Activated T-helper 17 cell treated with anti-CD3 and anti-CD28 coated beads, Interleukin-2, amount 50 U/mL, for 72 hours (primary cell): Measurements from ENCODE around the gene SYT6. TPM values are rescaled to one million over a fixed set of nuclear protein-coding genes. Genes with fewer than 3 reads are reported as not detected.

Source experiments
- ATAC-seq: fragments of 150-1000 bp; cut with Tn5 transposase; replicated peaks from 2 replicates; pipeline ENCODE4 v1.10.0; 2021; ENCODE audit warnings: mild to moderate bottlenecking, moderate library complexity
- H3K27ac Mint-ChIP-seq: one replicate; pipeline ENCODE4 v1.8.0; 2022; ENCODE audit warnings: mixed read lengths
- H3K27me3 Mint-ChIP-seq: one replicate; pipeline ENCODE4 v1.8.0; 2022; ENCODE audit warnings: mixed read lengths
- H3K36me3 Mint-ChIP-seq: one replicate; pipeline ENCODE4 v1.8.0; 2022; ENCODE audit warnings: low read depth, mild to moderate bottlenecking, mixed read lengths
- H3K4me1 Mint-ChIP-seq: one replicate; pipeline ENCODE4 v1.8.0; 2022; ENCODE audit warnings: mixed read lengths
- H3K4me3 Mint-ChIP-seq: one replicate; pipeline ENCODE4 v1.8.0; 2022; ENCODE audit warnings: mild to moderate bottlenecking, mixed read lengths
- H3K9me3 Mint-ChIP-seq: one replicate; pipeline ENCODE4 v1.8.0; 2022; ENCODE audit warnings: mixed read lengths
- total RNA-seq, 2 donors: library from RNA; stranded (reverse); gene quantifications; one replicate each; pipeline ENCODE4 v1.2.3, GENCODE V29; 2022

SYT6 gene, protein sequence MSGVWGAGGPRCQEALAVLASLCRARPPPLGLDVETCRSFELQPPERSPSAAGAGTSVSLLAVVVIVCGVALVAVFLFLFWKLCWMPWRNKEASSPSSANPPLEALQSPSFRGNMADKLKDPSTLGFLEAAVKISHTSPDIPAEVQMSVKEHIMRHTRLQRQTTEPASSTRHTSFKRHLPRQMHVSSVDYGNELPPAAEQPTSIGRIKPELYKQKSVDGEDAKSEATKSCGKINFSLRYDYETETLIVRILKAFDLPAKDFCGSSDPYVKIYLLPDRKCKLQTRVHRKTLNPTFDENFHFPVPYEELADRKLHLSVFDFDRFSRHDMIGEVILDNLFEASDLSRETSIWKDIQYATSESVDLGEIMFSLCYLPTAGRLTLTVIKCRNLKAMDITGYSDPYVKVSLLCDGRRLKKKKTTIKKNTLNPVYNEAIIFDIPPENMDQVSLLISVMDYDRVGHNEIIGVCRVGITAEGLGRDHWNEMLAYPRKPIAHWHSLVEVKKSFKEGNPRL
- total RNA-seq, result not detected

DNA sequence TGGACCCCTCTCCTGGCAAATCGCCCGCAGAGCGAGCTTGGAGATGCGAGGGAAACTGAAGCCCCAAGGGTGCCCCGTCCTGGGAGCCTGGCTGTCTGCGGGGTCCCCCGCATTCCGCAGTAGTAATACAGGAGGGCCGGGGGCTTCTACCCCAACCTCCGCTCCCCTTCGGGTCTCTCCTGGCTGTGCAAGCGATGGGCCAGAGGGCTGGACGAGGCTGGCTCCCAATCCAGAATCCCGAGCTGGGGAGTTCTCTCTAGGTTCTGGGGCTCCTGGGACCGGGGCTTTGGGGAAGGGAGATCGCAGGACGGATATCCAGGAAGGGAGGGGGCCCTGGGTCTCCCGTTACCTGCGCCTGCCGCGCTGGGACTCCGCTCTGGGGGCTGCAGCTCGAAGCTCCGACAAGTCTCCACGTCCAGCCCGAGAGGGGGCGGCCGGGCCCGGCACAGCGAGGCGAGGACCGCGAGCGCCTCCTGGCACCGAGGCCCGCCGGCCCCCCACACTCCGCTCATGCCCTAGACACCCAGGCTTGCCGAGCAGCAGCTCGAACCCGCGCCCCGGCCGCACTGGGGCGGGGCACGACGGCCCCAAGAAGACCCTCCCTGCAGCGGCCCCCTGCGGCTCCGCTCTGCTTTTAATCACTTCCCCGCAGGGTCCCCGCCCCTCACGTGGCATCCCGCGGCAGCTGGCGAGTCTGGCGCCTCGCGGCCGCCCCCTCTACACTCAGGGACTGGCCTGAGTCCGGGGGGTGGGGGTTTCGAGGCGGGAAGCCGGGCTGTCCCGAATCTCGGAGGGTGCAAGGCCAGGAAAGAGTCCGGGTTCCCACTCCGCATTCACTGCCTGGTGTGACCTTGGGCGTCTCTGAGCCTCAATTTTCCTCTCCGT is at the start of gene SYT6:
SYT6 (minus strand) TSS at position 609 of the 885 bp plus-strand sequence; CDS start at position 512, 97 bp downstream.
- H3K4me1 Mint-ChIP-seq, result peaks cover 7% of the 10 kb centered on the region
- no peaks in the 10 kb centered on the region for H3K36me3 Mint-ChIP-seq
- no peak within 1 kb of the TSS for H3K27ac Mint-ChIP-seq
- no peak for ATAC-seq
- H3K4me3 Mint-ChIP-seq, result peak within 1 kb of the TSS; percentile 58
- H3K27me3 Mint-ChIP-seq, result peaks cover 62% of the 10 kb centered on the region
- no peaks in the 10 kb centered on the region for H3K9me3 Mint-ChIP-seq

DNA sequence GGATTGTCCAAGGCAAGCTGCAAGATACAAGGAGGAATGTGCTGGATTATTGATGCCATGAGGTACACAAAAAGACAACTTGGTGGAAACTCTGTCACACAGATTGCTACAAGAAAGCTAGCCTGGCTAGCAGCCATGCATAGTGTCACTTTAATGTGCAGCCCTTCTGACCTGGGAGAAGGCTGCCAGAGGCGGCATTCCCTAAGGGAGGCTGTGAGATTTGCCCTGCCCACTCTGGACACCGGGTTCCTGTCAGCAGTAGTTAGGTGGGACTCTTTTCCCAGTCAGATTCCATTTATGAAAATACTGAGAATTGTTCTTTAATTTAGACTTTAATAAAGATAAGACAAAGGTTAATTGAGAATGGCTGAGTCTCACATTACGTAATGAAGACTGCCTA is 47.8 kb upstream of the SYT6 start:
- peaks cover 16% of the 10 kb centered on the region for H3K27me3 Mint-ChIP-seq
- no peaks in the 10 kb centered on the region for H3K9me3 Mint-ChIP-seq
- no peak for ATAC-seq

DNA sequence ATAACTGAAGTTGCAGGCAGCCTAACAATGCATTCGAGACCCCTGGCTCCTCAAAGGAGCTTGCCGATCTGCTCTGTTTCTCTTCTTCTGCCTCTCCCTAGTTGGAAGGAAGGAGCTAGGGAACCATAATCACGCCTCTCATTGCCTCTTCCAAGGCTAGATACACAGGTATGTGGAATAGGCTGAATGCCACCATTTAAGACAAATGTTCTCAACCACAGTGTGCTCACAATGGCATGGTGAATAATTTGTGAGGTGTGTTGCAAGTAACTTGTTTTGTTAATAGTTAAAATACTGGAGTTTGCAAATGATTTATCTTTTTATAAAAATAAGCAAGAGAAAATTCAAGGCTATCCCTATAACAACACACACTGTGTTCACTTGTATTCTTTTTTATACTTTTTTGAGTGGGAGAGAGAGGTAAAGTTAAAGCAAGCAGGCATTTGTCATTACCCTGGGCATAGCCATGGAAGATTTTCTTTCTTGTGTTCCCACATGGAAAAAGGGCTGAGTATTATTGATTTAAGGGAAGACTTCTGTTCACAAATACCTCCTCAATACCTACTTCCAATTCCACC is 45.4 kb upstream of the SYT6 start:
- Mint-ChIP-seq H3K4me1 (no peaks in the 10 kb centered on the region), H3K27ac (no peak overlapping the region), H3K4me3 (no peak overlapping the region), H3K27me3 (peaks cover 29% of the 10 kb centered on the region), H3K9me3 (no peaks in the 10 kb centered on the region), H3K36me3 (no peaks in the 10 kb centered on the region)
- no peak for ATAC-seq

More for the DNA sequence above, 47.8 kb upstream of the SYT6 start:
- Mint-ChIP-seq H3K36me3 (no peaks in the 10 kb centered on the region), H3K4me3 (no peak overlapping the region), H3K4me1 (no peaks in the 10 kb centered on the region), H3K27ac (no peak overlapping the region)

DNA sequence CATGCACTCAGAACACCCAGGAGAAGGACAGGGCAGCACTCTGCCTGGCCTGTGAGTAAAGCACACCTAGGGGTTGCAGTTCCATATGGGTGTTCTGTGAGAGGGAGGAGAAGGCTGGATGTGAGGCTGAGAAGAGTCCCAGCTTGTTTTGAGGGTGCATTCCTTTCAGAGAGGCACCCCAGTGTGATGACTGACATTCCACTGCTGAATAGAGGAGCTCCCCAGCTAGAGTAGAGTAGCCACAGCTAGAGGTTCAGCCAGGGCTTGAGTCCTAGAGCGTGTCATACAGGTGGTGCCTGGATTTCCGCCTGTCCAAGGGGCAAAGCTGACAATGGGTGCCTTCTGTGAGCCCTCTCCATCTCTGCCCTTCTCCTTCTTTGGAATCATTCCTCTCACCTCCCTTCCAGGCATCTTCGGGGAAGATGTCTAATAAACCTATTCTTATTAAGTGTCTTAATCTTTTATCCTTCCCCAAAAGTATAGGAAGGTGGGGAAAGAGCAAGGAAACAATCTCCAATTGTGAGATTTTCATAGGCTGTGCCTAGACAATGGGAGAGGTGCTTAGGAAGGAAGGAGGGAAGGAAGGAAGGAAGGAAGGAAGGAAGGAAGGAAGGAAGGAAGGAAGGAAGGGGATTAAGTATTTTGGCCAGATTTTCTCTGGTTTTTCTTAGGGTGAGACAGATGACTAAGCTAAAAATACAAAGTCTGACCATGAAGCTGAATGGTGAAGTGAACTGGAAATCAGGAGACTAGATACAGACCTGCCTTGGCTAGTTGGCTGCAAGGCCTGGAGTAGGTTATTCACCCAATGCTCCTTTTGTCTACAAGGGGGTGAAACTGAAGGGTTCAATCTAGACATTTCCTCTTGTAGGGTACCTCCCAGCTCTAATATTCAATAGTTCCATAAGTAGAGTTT is 43.6 kb upstream of the SYT6 start:
- Mint-ChIP-seq H3K36me3 (no peaks in the 10 kb centered on the region), H3K4me3 (no peak overlapping the region), H3K4me1 (no peaks in the 10 kb centered on the region), H3K27me3 (peaks cover 28% of the 10 kb centered on the region), H3K27ac (no peak overlapping the region), H3K9me3 (no peaks in the 10 kb centered on the region)
- ATAC-seq, result no peak

DNA sequence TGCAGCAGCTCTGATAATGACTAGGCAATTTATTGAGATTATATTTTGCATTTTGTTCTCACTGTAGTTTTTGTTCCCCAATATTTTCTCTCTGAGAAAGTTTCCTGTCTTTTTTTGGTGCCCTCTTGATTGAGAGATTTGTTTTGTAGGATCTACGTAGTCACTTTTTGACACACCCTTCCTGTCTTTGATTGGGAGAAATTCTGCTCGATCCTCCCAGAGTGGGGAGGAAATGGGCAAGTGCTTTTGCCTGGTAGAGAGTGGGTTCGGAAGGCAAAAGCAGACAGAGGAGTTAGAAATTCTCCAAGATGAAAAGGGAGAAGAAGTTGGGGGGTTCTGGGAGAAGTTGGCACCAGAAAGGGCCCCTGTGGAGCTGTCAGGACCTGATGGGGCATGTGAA is 42.1 kb upstream of the SYT6 start:
- Mint-ChIP-seq H3K36me3 (no peaks in the 10 kb centered on the region), H3K4me3 (no peak overlapping the region), H3K4me1 (no peaks in the 10 kb centered on the region), H3K9me3 (no peaks in the 10 kb centered on the region), H3K27me3 (peaks cover 28% of the 10 kb centered on the region), H3K27ac (no peak overlapping the region)
- no peak for ATAC-seq

DNA sequence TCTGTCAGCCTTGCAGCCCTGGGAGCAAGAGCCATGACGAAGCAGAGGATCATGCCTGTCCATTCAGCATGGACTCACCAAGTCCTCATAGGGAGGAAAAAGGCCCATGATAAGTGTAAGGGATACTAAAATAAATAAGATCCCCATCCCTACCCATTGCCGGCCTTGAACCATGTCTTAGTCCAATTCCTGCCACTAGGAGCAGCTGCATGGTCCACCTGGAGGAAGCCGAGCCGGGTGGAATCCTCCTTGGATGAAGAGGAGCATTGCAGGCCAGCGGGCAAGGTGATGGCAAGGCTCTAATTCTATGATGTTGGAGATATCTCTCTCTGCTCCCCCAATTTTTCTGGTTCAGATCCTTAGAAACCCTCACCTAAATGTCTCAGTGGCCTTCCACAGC is 38.7 kb upstream of the SYT6 start:
- H3K27ac Mint-ChIP-seq, result no peak overlapping the region
- H3K4me1 Mint-ChIP-seq, result no peaks in the 10 kb centered on the region
- H3K36me3 Mint-ChIP-seq, result no peaks in the 10 kb centered on the region
- no peak overlapping the region for H3K4me3 Mint-ChIP-seq
- H3K9me3 Mint-ChIP-seq, result no peaks in the 10 kb centered on the region
- peaks cover 27% of the 10 kb centered on the region for H3K27me3 Mint-ChIP-seq
- no peak for ATAC-seq

DNA sequence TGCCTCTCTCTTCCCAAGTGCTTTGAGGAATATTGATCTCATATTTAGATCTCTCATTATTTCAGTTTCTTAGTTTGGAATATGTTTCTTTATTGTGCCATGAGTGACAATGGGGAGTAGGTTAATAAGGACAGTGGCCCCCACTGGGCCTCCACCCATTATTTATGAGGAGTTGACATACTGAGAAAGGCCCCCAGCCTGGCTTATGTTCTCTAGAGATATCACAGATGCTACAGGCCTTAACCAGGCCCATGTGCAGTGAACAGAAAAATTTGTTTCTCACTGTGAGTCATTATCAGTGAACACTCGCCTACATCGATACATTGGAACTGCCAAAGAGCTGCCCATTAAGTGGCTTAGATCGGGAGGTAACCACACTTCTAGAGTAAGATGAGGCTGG is 35.7 kb upstream of the SYT6 start:
- Mint-ChIP-seq H3K4me1 (no peaks in the 10 kb centered on the region), H3K4me3 (no peak overlapping the region), H3K27ac (no peak overlapping the region), H3K9me3 (no peaks in the 10 kb centered on the region), H3K36me3 (no peaks in the 10 kb centered on the region), H3K27me3 (peaks cover 13% of the 10 kb centered on the region)
- no peak for ATAC-seq

DNA sequence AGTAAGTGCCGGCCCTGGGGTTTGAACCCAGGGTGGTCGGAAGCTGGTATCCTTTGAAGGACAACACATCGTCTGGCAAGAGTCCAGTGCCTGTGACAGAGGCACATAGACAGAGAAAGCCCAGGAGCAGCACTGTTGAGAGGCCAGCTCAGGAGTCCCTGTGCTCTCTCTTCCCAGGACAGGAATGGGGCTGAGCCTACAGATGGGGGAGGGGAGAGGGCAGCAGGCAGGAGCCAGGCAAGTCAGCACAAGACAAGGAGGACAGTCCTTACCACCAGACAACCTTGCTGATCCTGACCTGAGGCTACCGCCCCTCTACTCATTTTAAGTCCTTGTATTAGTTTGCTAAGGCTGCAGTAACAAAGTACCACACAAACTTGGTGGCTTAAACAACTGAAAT is 27.7 kb upstream of the SYT6 start:
- no peaks in the 10 kb centered on the region for H3K9me3 Mint-ChIP-seq
- no peaks in the 10 kb centered on the region for H3K36me3 Mint-ChIP-seq
- H3K4me3 Mint-ChIP-seq, result no peak overlapping the region
- no peak for ATAC-seq
- H3K27me3 Mint-ChIP-seq, result peaks cover 3% of the 10 kb centered on the region
- H3K27ac Mint-ChIP-seq, result no peak overlapping the region
- H3K4me1 Mint-ChIP-seq, result no peaks in the 10 kb centered on the region

DNA sequence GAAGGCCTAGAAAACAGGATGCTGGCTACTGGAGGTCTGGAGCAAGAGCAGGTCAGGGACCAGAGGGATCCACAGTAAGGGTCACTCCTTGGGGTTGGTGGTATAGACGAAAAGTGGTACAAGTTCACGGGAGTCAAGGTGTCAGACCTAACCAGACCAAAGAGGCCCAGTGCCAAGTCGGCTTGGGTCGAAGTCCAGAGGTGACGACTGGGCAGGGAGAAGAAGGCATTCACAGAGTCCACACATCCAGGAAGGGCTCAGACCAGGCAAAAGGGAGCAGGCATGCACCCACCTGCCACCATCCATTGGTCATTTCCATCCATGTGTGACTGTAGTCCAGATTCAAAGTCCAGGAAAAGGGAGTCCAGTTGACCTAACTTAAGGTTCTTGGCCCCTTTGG is 27.1 kb upstream of the SYT6 start:
- H3K4me1 Mint-ChIP-seq, result no peaks in the 10 kb centered on the region

DNA sequence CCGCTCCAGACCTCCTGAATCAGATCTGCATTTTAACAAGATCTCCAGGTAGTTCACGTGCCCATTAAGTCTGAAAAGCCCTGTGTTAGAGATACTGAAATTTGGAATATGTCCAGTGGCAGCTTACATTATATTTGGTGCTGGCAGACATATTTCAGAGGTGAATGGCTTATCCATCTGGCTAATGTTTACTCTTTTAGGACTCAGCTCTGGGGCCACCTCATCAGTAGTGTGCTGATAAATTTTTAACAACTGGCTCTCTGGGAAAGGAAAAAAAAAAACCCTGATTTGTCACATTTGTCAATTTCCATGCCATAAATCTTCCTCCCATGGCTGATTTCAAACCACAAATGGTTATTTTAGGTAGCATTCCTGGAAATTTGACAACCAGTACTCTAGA is 25.3 kb upstream of the SYT6 start:
- H3K36me3 Mint-ChIP-seq, result no peaks in the 10 kb centered on the region
- no peak for ATAC-seq
- no peak overlapping the region for H3K4me3 Mint-ChIP-seq
- H3K9me3 Mint-ChIP-seq, result no peaks in the 10 kb centered on the region
- peaks cover 3% of the 10 kb centered on the region for H3K27me3 Mint-ChIP-seq
- no peaks in the 10 kb centered on the region for H3K4me1 Mint-ChIP-seq
- H3K27ac Mint-ChIP-seq, result no peak overlapping the region

More for the DNA sequence above, 27.1 kb upstream of the SYT6 start:
- Mint-ChIP-seq H3K4me3 (no peak overlapping the region), H3K36me3 (no peaks in the 10 kb centered on the region), H3K9me3 (no peaks in the 10 kb centered on the region), H3K27ac (no peak overlapping the region), H3K27me3 (peaks cover 3% of the 10 kb centered on the region)
- no peak for ATAC-seq

DNA sequence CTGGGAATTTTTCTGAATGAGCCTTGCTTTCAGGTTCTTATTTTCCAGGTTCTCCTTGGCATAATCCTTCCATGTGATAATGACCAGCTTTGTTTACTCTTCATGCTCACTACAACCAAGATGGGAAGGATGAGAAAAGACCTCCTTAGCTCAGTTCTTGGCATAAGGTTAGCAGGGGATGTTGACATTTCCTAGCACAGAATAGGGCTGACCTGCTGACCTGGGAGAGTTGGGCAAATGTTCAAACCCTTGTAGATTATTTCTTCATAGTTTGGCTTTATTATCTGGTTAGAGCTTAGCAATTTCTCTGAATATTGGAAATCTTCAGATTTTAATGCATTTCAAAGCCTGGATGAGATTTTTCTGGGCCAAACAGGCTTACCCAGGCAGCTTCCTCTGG is 23.6 kb upstream of the SYT6 start:
- H3K9me3 Mint-ChIP-seq, result no peaks in the 10 kb centered on the region
- no peak for ATAC-seq
- H3K36me3 Mint-ChIP-seq, result no peaks in the 10 kb centered on the region
- H3K27me3 Mint-ChIP-seq, result peaks cover 3% of the 10 kb centered on the region
- H3K27ac Mint-ChIP-seq, result no peak overlapping the region
- H3K4me1 Mint-ChIP-seq, result no peaks in the 10 kb centered on the region
- H3K4me3 Mint-ChIP-seq, result no peak overlapping the region

DNA sequence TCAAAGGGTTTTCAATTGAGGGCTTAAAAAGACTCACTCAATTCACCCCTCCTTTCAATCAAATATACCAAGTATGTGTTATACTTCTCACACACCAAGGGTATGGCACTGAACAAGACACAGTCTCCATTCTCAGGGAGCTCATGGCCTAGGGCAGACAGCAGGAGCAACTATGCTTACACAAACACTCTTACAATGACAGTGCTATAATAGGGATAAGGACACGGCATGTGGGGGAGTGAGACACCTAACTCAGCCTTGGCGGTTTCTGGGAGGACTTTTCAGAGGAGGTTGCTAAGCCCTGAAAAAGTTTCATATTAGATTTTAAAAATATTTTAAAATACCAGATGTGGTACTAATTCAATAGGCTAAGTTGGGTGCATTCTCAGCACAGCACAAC is 22.7 kb upstream of the SYT6 start:
- no peak overlapping the region for H3K27ac Mint-ChIP-seq
- H3K9me3 Mint-ChIP-seq, result no peaks in the 10 kb centered on the region
- H3K4me3 Mint-ChIP-seq, result no peak overlapping the region
- H3K36me3 Mint-ChIP-seq, result no peaks in the 10 kb centered on the region
- H3K27me3 Mint-ChIP-seq, result peaks cover 3% of the 10 kb centered on the region
- no peaks in the 10 kb centered on the region for H3K4me1 Mint-ChIP-seq
- no peak for ATAC-seq

DNA sequence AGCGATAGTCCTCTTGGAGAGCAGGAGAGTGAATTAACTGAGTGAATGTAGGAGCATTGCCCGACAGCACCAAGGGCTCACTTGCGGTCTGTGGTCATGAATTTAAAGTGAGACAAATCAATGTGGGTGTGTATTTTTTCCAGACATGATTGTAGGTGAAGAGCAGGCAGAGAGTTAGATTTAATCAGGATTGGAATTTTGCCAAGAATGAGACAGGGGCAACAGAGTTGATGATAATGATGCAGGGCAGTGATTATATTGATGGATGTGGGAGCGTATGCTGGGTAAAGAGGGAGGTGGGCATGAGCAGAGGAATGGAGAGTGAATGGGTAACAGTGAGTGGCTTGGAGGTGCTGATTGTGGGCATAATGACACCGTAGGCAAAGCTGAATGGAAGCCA is 20.0 kb upstream of the SYT6 start:
- Mint-ChIP-seq H3K9me3 (no peaks in the 10 kb centered on the region), H3K36me3 (no peaks in the 10 kb centered on the region), H3K4me1 (no peaks in the 10 kb centered on the region), H3K4me3 (no peak overlapping the region), H3K27me3 (no peaks in the 10 kb centered on the region), H3K27ac (no peak overlapping the region)
- ATAC-seq, result no peak

DNA sequence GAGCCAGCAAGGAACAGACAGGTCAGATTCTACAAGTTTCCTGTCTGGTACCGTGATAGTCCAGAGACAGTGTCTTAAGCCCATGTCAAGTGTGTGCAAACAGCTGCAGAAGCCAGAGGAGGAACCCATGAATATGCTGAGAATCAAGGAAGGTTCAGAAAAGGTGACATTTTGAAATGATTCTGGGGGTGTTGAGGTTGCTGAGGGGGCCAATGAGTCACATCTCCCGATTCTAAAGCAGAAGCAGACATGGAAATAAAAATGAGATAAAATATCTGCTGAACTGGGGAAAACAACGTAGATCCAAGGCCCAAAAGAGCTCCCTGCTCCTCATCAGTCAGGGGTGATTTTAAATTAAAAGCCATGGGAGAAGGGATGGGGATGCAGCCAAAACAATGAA is 15.8 kb upstream of the SYT6 start:
- Mint-ChIP-seq H3K27me3 (no peaks in the 10 kb centered on the region), H3K4me1 (no peaks in the 10 kb centered on the region), H3K36me3 (no peaks in the 10 kb centered on the region), H3K9me3 (no peaks in the 10 kb centered on the region), H3K4me3 (no peak overlapping the region), H3K27ac (no peak overlapping the region)
- ATAC-seq, result no peak
